Pancreas (tissue), 10 donors: Measurements from ENCODE around the gene CHCHD1. TPM values are rescaled to one million over a fixed set of nuclear protein-coding genes. Genes with fewer than 3 reads are reported as not detected.
"Not testable (repeated sequence)": the region's sequence is repeated elsewhere in the genome, so short reads cannot be mapped to it uniquely, and the experiment has no call there.

ENCODE experiments used
- ATAC-seq, 4 donors: fragments of 200-7000 bp; cut with Tn5 transposase; one replicate each; pipeline versions ENCODE4 v1.8.0 to v1.9.1; 2020; ENCODE audit warnings: mild to moderate bottlenecking in 4 of 4, moderate library complexity in 4 of 4
- DNase-seq, 6 donors: peaks; one replicate each; pipeline ENCODE4 v3.0.0-alpha.2; 2020
- FAIRE-seq: peaks from 2 replicates; lab custom pipeline; 2012; peaks lifted over from hg19 to GRCh38; lab: Jason Lieb, UNC
- H3K27ac ChIP-seq, 4 donors: fragments of 200-600 bp; sonication (generic); 1 replicate in 3 of 4; 2 replicates in 1 of 4; pipeline versions ENCODE4 v1.5.0 to v1.8.0; 2020
- H3K27me3 ChIP-seq, 4 donors: fragments of 200-600 bp; one replicate each; pipeline ENCODE4 v1.8.0; 2021
- H3K36me3 ChIP-seq, 3 donors: fragments of 200-600 bp; sonication (generic) in 1 of 3; one replicate each; pipeline versions ENCODE4 v1.5.0 to v1.8.0; 2020 to 2021
- H3K4me1 ChIP-seq, 3 donors: fragments of 200-600 bp; one replicate each; pipeline ENCODE4 v1.8.0; 2021
- H3K4me3 ChIP-seq, 4 donors: fragments of 200-600 bp; sonication (generic) in 2 of 4; one replicate each; pipeline versions ENCODE4 v1.5.0 to v1.8.0; 2020 to 2021
- H3K9me3 ChIP-seq, 4 donors: fragments of 200-600 bp; one replicate each; pipeline ENCODE4 v1.8.0; 2021
- CTCF ChIP-seq, 4 donors: fragments of 200-600 bp; sonication (generic) in 3 of 4; IDR thresholded peaks; one replicate each; pipeline versions ENCODE4 v1.5.0 to v1.8.0; 2021; ENCODE audit warnings: antibody characterized with exemption in 4 of 4
- WGBS, 2 donors: extraction: QIAGEN DNeasy Blood & Tissue Kit; methylation state at CpG; one replicate each; pipeline ENCODE4 v1.1.7; 2013; 5-methylcytosine and 5-hydroxymethylcytosine counted together
- intact Hi-C, 3 donors: fragments of 100-400 bp; cut with DNase I; formaldehyde crosslinking; loops; one replicate each; pipeline versions ENCODE4 v1.11.1 to v1.14.2; 2022
- polyA plus RNA-seq, 2 donors: library from polyadenylated mRNA; stranded (reverse); fragments of 200-250 nt; gene quantifications; one replicate each; pipeline ENCODE4 v1.2.3, GENCODE V29; 2013
- total RNA-seq, 6 donors: library from RNA; stranded (reverse); fragmentation: NEBNext Ultra II Directional in 4 of 6; extraction: Animal tissue kit (Norgen Biotek cat#: 25700) in 4 of 6; gene quantifications; one replicate each; pipeline versions ENCODE4 v1.2.1 to v1.2.4, GENCODE V29; 2021 to 2023
- donor health status: healthy with polysubstance abuse.
- donor health status: DM: no; HTN: no; CAD: no; lungs with moderate emphysema.
- donor health status: DM: no; HTN: no; CAD: no.
- donor health status: control.
- donor health status: control.
- donor health status: Bipolar disorder and iron deficiency.
- donor health status: DM: yes; HTN: yes; CAD: no.
- donor health status: DM: no; HTN: no; CAD: no.
- donor health status: DM: no; HTN: no; CAD: no.
- donor health status: DM: yes; HTN: yes; CAD: no.

The CHCHD1 gene
- total and polyA plus RNA-seq, 8 donors = 4.4 to 31.7 (median 8.3) TPM

GRCh38 chr10:73793456-73793855, 11.6 kb downstream of the CHCHD1 start:
- whole genome bisulfite sequencing, 2 donors = 88 to 91% methylated on average over 5 of the region's 5 CpGs
- Histone ChIP-seq H3K4me3 (no peak overlapping the region), H3K36me3 (peaks cover 10 to 86% (median 36%) of the 10 kb centered on the region in 3 donors), H3K9me3 (no peaks in the 10 kb centered on the region), H3K4me1 (peaks cover 0 to under 1% (median 0%) of the 10 kb centered on the region in 3 donors), H3K27ac (no peak overlapping the region), H3K27me3 (no peaks in the 10 kb centered on the region)
- DNase-seq (peak in 1 of 6 donors; percentile 32), FAIRE-seq (no peak), ATAC-seq (no peak)
- TF ChIP-seq CTCF (IDR thresholded peaks at IDR 0.05) = no peak
- intact Hi-C loops = no loop called here

- not testable (repeated sequence) for FAIRE-seq, ATAC-seq
Observed at GRCh38 chr10:73795491-73795890, 13.6 kb downstream of the CHCHD1 start.

GRCh38 chr10:73796035-73796434, 14.2 kb downstream of the CHCHD1 start:
- peak in 1 of 6 donors; percentile 19 for DNase-seq
- peaks cover 7 to 77% (median 24%) of the 10 kb centered on the region in 3 donors for H3K36me3 ChIP-seq
- WGBS, 2 donors = 96 to 97% methylated on average over 8 of the region's 8 CpGs
- H3K9me3 ChIP-seq, FAIRE-seq, H3K4me1 ChIP-seq, H3K27ac ChIP-seq, H3K27me3 ChIP-seq, ATAC-seq, H3K4me3 ChIP-seq, intact Hi-C loops: not testable (repeated sequence)

More at GRCh38 chr10:73795491-73795890, 13.6 kb downstream of the CHCHD1 start:
- 93 to 94% methylated on average over 10 of the region's 10 CpGs for WGBS, 2 donors
- H3K9me3 ChIP-seq, intact Hi-C loops, H3K27ac ChIP-seq, H3K4me1 ChIP-seq, H3K27me3 ChIP-seq, H3K4me3 ChIP-seq: not testable (repeated sequence)
- peak in 1 of 6 donors; percentile 13 for DNase-seq
- peaks cover 10 to 80% (median 24%) of the 10 kb centered on the region in 3 donors for H3K36me3 ChIP-seq

DNA sequence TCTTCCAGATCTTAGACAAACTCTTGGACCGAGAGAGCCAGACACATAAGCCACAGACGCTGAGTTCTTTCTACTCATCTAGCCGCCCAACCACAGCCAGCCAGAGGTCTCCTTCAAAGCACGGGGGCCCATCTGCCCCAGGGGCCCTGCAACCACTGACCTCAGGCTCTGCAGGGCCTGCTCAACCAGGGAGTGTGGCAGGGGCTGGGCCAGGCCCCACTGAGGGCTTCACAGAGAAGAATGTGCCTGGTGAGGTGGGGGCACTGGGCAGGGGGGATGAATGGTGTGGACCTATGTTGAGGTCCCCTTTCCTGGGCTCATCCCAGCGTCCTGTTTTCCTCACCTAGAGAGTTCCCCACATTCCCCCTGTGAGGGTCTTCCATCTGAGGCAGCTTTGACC, 14.9 kb downstream of the CHCHD1 start:
- peak in 1 of 6 donors; percentile 31 for DNase-seq
- WGBS, 2 donors = 85 to 87% methylated on average over 5 of the region's 5 CpGs
- H3K36me3 ChIP-seq = peaks cover 4 to 77% (median 24%) of the 10 kb centered on the region in 3 donors

DNA sequence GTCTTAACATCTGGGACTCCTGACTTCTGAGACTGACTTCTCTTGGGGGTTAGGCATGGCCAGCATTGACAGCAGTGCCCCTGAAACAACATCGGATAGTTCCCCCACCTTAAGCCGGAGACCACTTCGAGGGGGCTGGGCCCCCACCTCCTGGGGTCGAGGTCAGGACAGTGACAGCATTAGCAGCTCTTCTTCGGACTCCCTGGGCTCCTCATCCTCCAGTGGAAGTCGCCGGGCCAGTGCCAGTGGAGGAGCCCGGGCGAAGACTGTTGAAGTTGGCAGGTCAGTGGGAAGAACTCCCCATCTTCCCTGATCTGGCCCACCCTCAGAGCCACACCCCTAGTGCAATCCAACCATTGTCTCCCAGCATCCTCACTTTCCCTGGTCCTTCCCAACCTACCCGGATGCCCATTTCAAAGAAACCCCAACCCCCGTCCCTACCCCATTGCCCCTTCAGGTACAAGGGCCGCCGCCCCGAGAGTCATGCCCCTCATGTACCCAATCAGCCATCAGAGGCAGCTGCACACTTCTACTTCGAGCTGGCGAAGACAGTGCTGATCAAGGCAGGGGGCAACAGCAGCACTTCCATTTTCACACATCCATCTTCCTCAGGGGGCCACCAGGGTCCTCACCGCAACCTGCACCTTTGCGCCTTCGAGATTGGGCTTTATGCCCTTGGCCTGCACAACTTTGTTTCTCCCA, 15.6 kb downstream of the CHCHD1 start:
- no peak overlapping the region for H3K27ac ChIP-seq
- intact Hi-C loops = no loop called here
- FAIRE-seq (no peak), DNase-seq (peak in 1 of 6 donors; percentile 53), ATAC-seq (no peak)
- 85 to 93% methylated on average over 19 of the region's 19 CpGs for WGBS, 2 donors
- no peaks in the 10 kb centered on the region for H3K27me3 ChIP-seq
- no peaks in the 10 kb centered on the region for H3K9me3 ChIP-seq
- H3K4me1 ChIP-seq = no peaks in the 10 kb centered on the region
- no peak overlapping the region for H3K4me3 ChIP-seq
- no peak for TF ChIP-seq CTCF (IDR thresholded peaks at IDR 0.05)
- peaks cover 0 to 75% (median 17%) of the 10 kb centered on the region in 3 donors for H3K36me3 ChIP-seq

More for the DNA sequence above, 14.9 kb downstream of the CHCHD1 start:
- Histone ChIP-seq H3K4me1 (no peaks in the 10 kb centered on the region), H3K9me3 (no peaks in the 10 kb centered on the region), H3K27me3 (no peaks in the 10 kb centered on the region), H3K4me3 (no peak overlapping the region), H3K27ac (no peak overlapping the region)
- no peak for TF ChIP-seq CTCF (IDR thresholded peaks at IDR 0.05)
- intact Hi-C loops = no loop called here
- FAIRE-seq (no peak), ATAC-seq (no peak)

DNA sequence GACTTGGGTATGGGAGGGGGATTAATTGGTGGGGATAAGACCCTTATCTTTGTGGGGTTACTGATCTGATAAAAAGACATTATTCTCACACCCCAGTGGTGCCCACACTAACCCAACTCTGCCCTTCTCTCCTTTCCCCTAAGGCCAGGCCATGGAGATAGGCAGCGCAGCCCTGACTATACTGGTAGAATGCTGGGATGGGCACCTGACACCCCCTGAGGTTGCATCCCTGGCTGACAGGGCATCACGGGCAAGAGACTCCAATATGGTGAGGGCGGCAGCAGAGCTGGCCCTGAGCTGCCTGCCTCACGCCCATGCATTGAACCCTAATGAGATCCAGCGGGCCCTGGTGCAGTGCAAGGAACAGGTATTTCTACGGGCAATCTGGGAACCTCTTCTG, 16.2 kb downstream of the CHCHD1 start:
- Histone ChIP-seq H3K27ac (no peak overlapping the region), H3K27me3 (no peaks in the 10 kb centered on the region), H3K36me3 (peaks cover 0 to 76% (median 11%) of the 10 kb centered on the region in 3 donors), H3K4me3 (no peak overlapping the region), H3K9me3 (no peaks in the 10 kb centered on the region), H3K4me1 (no peaks in the 10 kb centered on the region)
- DNase-seq (peak in 1 of 6 donors; percentile 43), ATAC-seq (no peak), FAIRE-seq (no peak)
- no peak for TF ChIP-seq CTCF (IDR thresholded peaks at IDR 0.05)
- WGBS, 2 donors = 92 to 96% methylated on average over 6 of the region's 6 CpGs
- intact Hi-C loops = no loop called here
